Measurements from ENCODE around the gene TTC21B.

TTC21B gene

GRCh38 chr2:165895974-165896373, 57.6 kb downstream of the TTC21B start:
- no peak for TF ChIP-seq CTCF (IDR thresholded peaks at IDR 0.05; ENCODE audit: extremely low read depth, insufficient read depth, missing control alignments)
- DNase-seq (ENCODE audit: low spot score), result no peak
- in situ Hi-C loops (cut with MboI; ENCODE audit: low pct_unique_long_range_greater_than_20kb, low sequenced_read_pairs, unreplicated experiment), result no loop called here

GRCh38 chr2:165893556-165893955, 60.0 kb downstream of the TTC21B start:
- TF ChIP-seq CTCF (IDR thresholded peaks at IDR 0.05; ENCODE audit: extremely low read depth, insufficient read depth, missing control alignments), result no peak
- DNase-seq (ENCODE audit: low spot score), result no peak
- in situ Hi-C loops (cut with MboI; ENCODE audit: low pct_unique_long_range_greater_than_20kb, low sequenced_read_pairs, unreplicated experiment), result no loop called here

GRCh38 chr2:165892526-165892925, 61.0 kb downstream of the TTC21B start:
- no peak for DNase-seq (ENCODE audit: low spot score)
- in situ Hi-C loops (cut with MboI; ENCODE audit: low pct_unique_long_range_greater_than_20kb, low sequenced_read_pairs, unreplicated experiment), result no loop called here
- no peak for TF ChIP-seq CTCF (IDR thresholded peaks at IDR 0.05; ENCODE audit: extremely low read depth, insufficient read depth, missing control alignments)

GRCh38 chr2:165891943-165892342, 61.6 kb downstream of the TTC21B start:
- no peak for TF ChIP-seq CTCF (IDR thresholded peaks at IDR 0.05; ENCODE audit: extremely low read depth, insufficient read depth, missing control alignments)
- in situ Hi-C loops (cut with MboI; ENCODE audit: low pct_unique_long_range_greater_than_20kb, low sequenced_read_pairs, unreplicated experiment), result no loop called here
- no peak for DNase-seq (ENCODE audit: low spot score)

GRCh38 chr2:165891345-165891744, 62.2 kb downstream of the TTC21B start:
- in situ Hi-C loops (cut with MboI; ENCODE audit: low pct_unique_long_range_greater_than_20kb, low sequenced_read_pairs, unreplicated experiment), result no loop called here
- no peak for TF ChIP-seq CTCF (IDR thresholded peaks at IDR 0.05; ENCODE audit: extremely low read depth, insufficient read depth, missing control alignments)
- DNase-seq (ENCODE audit: low spot score), result no peak

GRCh38 chr2:165889798-165890197, 63.8 kb downstream of the TTC21B start:
- no peak for TF ChIP-seq CTCF (IDR thresholded peaks at IDR 0.05; ENCODE audit: extremely low read depth, insufficient read depth, missing control alignments)
- in situ Hi-C loops (cut with MboI; ENCODE audit: low pct_unique_long_range_greater_than_20kb, low sequenced_read_pairs, unreplicated experiment), result no loop called here
- no peak for DNase-seq (ENCODE audit: low spot score)

- no peak for DNase-seq (ENCODE audit: low spot score)
- in situ Hi-C loops (cut with MboI; ENCODE audit: low pct_unique_long_range_greater_than_20kb, low sequenced_read_pairs, unreplicated experiment), result no loop called here
- TF ChIP-seq CTCF (IDR thresholded peaks at IDR 0.05; ENCODE audit: extremely low read depth, insufficient read depth, missing control alignments), result no peak
These were observed 64.4 kb downstream of the TTC21B start for GRCh38 chr2:165889158-165889557.
